Activated naive CD8-positive, alpha-beta T cell treated with anti-CD3 and anti-CD28 coated beads, Interleukin-2, amount 50 U/mL, for 24 hours (primary cell): Measurements from ENCODE around the gene SMIM24.
"Not testable (repeated sequence)": the region's sequence is repeated elsewhere in the genome, so short reads cannot be mapped to it uniquely, and the experiment has no call there.

Experiments used
- ATAC-seq: fragments of 150-1000 bp; cut with Tn5 transposase; one replicate; pipeline ENCODE4 v1.10.0; 2021
- DNase-seq: peaks from one replicate; pipeline ENCODE4 v3.0.0; 2021
- H3K27ac Mint-ChIP-seq: one replicate; pipeline ENCODE4 v1.8.0; 2021; ENCODE audit warnings: mild to moderate bottlenecking, mixed read lengths
- H3K27me3 Mint-ChIP-seq: one replicate; pipeline ENCODE4 v1.8.0; 2021; ENCODE audit warnings: mixed read lengths
- H3K36me3 Mint-ChIP-seq: one replicate; pipeline ENCODE4 v1.8.0; 2021; ENCODE audit warnings: low read depth, mixed read lengths
- H3K4me1 Mint-ChIP-seq: one replicate; pipeline ENCODE4 v1.8.0; 2021; ENCODE audit warnings: mixed read lengths
- H3K4me3 Mint-ChIP-seq: one replicate; pipeline ENCODE4 v1.8.0; 2021; ENCODE audit warnings: mild to moderate bottlenecking, moderate library complexity, mixed read lengths
- H3K9me3 Mint-ChIP-seq: one replicate; pipeline ENCODE4 v1.8.0; 2021; ENCODE audit warnings: mixed read lengths

SMIM24 gene

DNA sequence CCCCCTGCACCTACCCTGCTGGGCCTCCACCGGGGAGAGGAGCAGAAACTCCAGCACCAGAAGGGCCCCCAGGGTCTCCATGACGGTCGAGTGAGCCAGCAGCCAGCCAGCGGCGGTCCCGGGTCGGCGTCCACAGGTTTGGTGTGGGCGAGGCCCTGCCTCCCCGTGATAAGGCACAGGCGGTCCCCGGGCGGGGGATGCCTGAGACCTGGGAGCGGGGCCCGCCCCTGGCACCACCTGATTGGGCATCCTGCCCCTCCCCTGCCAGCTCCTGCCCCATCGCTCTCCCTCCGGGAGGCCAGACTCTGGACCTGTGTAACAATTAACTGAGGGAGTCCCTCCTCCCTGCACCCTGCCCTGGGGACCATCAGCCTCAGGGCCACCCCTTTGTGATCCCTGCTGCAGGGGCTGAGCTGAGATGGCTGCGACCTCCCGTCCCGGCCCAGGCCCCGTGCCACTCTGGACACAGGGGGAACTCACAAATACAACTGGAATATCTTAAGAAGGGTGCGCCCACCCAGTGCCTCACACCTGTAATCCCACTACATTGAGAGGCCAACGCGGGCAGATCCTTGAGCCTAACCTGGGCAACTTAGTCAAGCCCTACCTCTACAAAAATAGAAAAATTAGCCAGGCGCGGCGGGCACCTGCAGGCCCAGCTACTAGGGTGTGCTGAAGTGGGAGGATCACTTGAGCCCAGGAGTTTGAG, at the start of gene SMIM24:
TSS of gene SMIM24 (minus strand) at position 143 of the 709 bp plus-strand sequence. CDS start at position 81, 62 bp downstream.
- Mint-ChIP-seq H3K27me3 (no peaks in the 10 kb centered on the region), H3K4me3 (no peak within 1 kb of the TSS), H3K36me3 (no peaks in the 10 kb centered on the region), H3K4me1 (peaks cover 8% of the 10 kb centered on the region), H3K9me3 (no peaks in the 10 kb centered on the region), H3K27ac (no peak within 1 kb of the TSS)
- no peak for ATAC-seq
- DNase-seq: no peak

GRCh38 chr19:3529299-3529698, 49.0 kb upstream of the SMIM24 start:
- not testable (repeated sequence) for H3K27ac Mint-ChIP-seq, H3K4me3 Mint-ChIP-seq, ATAC-seq, DNase-seq, H3K27me3 Mint-ChIP-seq, H3K9me3 Mint-ChIP-seq, H3K4me1 Mint-ChIP-seq, H3K36me3 Mint-ChIP-seq

DNA sequence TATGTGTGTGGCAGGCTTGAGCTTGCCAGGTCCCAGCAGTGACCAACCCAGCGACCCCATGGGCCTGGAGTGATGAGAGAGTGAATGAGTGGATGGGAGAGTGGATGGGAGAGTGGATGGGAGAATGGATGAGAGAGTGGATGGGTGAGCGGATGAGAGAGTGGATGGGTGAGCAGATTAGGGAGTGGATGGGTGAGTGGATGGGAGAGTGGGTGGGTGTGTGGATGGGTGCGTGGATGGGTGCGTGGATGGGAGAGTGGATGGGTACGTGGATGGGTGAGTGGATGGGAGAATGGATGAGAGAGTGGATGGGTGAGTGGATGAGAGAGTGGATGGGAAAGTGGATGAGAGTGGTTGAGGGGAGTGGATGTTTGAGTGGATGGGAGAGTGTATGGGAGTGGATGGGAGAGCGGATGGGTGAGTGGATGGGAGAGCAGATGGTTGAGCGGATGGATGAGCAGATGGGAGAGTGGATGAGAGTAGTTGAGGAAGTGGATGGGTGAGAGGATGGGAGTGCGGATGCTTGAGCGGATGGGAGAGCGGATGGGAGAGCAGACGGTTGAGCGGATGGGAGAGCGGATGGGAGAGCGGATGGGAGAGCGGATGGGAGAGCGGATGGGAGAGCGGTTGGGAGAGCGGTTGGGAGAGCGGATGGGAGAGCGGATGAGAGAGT, 48.4 kb upstream of the SMIM24 start:
- ATAC-seq (no peak), DNase-seq (no peak)
- no peak overlapping the region for H3K27ac Mint-ChIP-seq
- no peaks in the 10 kb centered on the region for H3K27me3 Mint-ChIP-seq
- H3K4me1 Mint-ChIP-seq: no peaks in the 10 kb centered on the region
- no peak overlapping the region for H3K4me3 Mint-ChIP-seq
- H3K9me3 Mint-ChIP-seq: no peaks in the 10 kb centered on the region
- H3K36me3 Mint-ChIP-seq: peaks cover 9% of the 10 kb centered on the region

GRCh38 chr19:3528080-3528479, 47.8 kb upstream of the SMIM24 start:
- no peak for ATAC-seq
- no peaks in the 10 kb centered on the region for H3K27me3 Mint-ChIP-seq
- no peak overlapping the region for H3K4me3 Mint-ChIP-seq
- H3K36me3 Mint-ChIP-seq: peaks cover 8% of the 10 kb centered on the region
- DNase-seq: no peak
- no peak overlapping the region for H3K27ac Mint-ChIP-seq
- H3K9me3 Mint-ChIP-seq: no peaks in the 10 kb centered on the region
- H3K4me1 Mint-ChIP-seq: no peaks in the 10 kb centered on the region

- ATAC-seq: no peak
- Mint-ChIP-seq H3K27ac (no peak overlapping the region), H3K9me3 (no peaks in the 10 kb centered on the region), H3K27me3 (no peaks in the 10 kb centered on the region), H3K4me1 (no peaks in the 10 kb centered on the region), H3K36me3 (peaks cover 8% of the 10 kb centered on the region), H3K4me3 (no peak overlapping the region)
- DNase-seq: no peak
Measured at GRCh38 chr19:3527238-3527910, 47.0 kb upstream of the SMIM24 start.

GRCh38 chr19:3526507-3527237, 46.3 kb upstream of the SMIM24 start:
- ATAC-seq: no peak
- no peaks in the 10 kb centered on the region for H3K9me3 Mint-ChIP-seq

GRCh38 chr19:3524904-3525451, 44.7 kb upstream of the SMIM24 start:
- H3K4me3 Mint-ChIP-seq: no peak overlapping the region
- no peaks in the 10 kb centered on the region for H3K9me3 Mint-ChIP-seq
- DNase-seq: no peak
- H3K27me3 Mint-ChIP-seq: no peaks in the 10 kb centered on the region
- H3K36me3 Mint-ChIP-seq: peaks cover 6% of the 10 kb centered on the region
- H3K27ac Mint-ChIP-seq: no peak overlapping the region
- H3K4me1 Mint-ChIP-seq: peaks cover 2% of the 10 kb centered on the region
- ATAC-seq: no peak

More at GRCh38 chr19:3526507-3527237, 46.3 kb upstream of the SMIM24 start:
- Mint-ChIP-seq H3K27ac (no peak overlapping the region), H3K4me1 (no peaks in the 10 kb centered on the region), H3K36me3 (peaks cover 8% of the 10 kb centered on the region), H3K4me3 (no peak overlapping the region), H3K27me3 (no peaks in the 10 kb centered on the region)
- DNase-seq: no peak

- DNase-seq: no peak
- no peak for ATAC-seq
- peaks cover 2% of the 10 kb centered on the region for H3K4me1 Mint-ChIP-seq
- no peak overlapping the region for H3K27ac Mint-ChIP-seq
- H3K27me3 Mint-ChIP-seq: no peaks in the 10 kb centered on the region
- no peaks in the 10 kb centered on the region for H3K9me3 Mint-ChIP-seq
- H3K36me3 Mint-ChIP-seq: peaks cover 6% of the 10 kb centered on the region
- no peak overlapping the region for H3K4me3 Mint-ChIP-seq
Measured at GRCh38 chr19:3524078-3524842, 43.9 kb upstream of the SMIM24 start.

- H3K27ac Mint-ChIP-seq: no peak overlapping the region
- DNase-seq (no peak), ATAC-seq (no peak)
- H3K9me3 Mint-ChIP-seq: no peaks in the 10 kb centered on the region
- no peak overlapping the region for H3K4me3 Mint-ChIP-seq
- peaks cover 6% of the 10 kb centered on the region for H3K36me3 Mint-ChIP-seq
- peaks cover 5% of the 10 kb centered on the region for H3K4me1 Mint-ChIP-seq
- H3K27me3 Mint-ChIP-seq: no peaks in the 10 kb centered on the region
Measured at GRCh38 chr19:3523361-3524077, 43.2 kb upstream of the SMIM24 start.

DNA sequence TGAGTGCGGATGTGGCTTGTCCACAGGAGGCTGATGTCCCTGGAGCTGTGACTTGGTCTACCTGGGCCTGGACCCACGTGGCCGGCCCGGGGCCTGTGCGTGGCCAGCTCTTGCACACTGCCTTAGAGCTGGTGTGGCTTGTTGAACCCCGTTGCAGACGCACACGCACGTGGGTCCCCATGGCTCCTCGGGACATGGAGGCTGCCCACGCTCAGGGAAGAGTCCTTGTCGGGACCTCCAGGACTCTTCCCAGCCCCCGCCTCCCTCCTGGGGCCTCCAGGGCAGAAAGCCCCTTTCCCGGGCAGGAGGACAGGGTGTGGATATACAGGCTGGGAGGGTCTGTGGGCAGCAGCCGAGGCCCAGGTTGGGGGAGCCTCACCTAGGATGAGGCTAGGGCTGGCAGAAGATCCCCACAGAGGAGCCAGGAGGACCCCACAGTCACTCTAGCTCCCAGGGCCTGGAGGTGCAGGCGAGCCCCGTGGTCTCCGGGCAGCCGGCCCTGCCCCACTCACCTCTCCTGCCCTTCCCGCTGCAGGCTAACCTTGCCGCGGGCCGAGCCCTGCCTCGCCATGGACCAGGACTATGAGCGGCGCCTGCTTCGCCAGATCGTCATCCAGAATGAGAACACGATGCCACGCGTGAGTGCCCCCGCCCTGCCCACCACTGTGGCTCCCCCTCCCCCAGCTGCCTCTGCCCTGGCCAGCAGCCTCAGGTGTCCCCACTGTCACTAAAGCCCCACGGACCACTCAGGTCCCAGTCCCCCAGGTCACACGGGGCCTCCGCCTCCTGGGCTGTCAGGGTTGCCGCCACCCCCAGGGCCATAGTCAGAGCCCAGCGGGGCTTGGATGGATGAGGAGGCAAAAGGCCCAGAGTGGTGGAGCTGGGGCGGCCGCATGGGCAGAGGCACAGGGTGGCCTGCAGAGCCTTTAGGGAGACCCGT, 42.4 kb upstream of the SMIM24 start:
- H3K27me3 Mint-ChIP-seq: no peaks in the 10 kb centered on the region

DNA sequence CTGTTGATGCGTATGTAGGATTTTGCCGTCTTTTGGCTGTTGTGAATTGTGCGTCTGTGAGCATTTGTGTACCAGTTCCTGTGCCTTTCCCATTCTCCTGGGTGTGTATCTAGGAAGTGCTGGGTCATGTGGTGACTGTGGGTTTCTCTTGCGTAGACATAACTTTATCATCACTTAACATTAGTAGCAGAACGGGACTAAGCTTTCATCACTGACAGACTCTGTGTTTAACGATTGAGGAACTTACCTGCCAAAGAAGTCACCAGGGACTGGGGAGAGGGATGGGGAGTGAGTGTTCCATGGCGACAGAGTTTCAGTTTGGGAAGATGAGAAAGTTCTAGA, 40.8 kb upstream of the SMIM24 start:
- DNase-seq (no peak), ATAC-seq (no peak)
- no peak overlapping the region for H3K27ac Mint-ChIP-seq
- H3K9me3 Mint-ChIP-seq: no peaks in the 10 kb centered on the region
- peaks cover 3% of the 10 kb centered on the region for H3K36me3 Mint-ChIP-seq
- peaks cover 23% of the 10 kb centered on the region for H3K4me1 Mint-ChIP-seq
- H3K27me3 Mint-ChIP-seq: no peaks in the 10 kb centered on the region
- no peak overlapping the region for H3K4me3 Mint-ChIP-seq

More for the DNA sequence above, 42.4 kb upstream of the SMIM24 start:
- no peak for ATAC-seq
- DNase-seq: no peak
- Mint-ChIP-seq H3K27ac (no peak overlapping the region), H3K9me3 (no peaks in the 10 kb centered on the region), H3K4me3 (no peak overlapping the region), H3K4me1 (peaks cover 12% of the 10 kb centered on the region), H3K36me3 (peaks cover 6% of the 10 kb centered on the region)

GRCh38 chr19:3520166-3521103, 40.1 kb upstream of the SMIM24 start:
- Mint-ChIP-seq H3K4me1 (peaks cover 28% of the 10 kb centered on the region), H3K4me3 (no peak overlapping the region), H3K27ac (no peak overlapping the region), H3K9me3 (no peaks in the 10 kb centered on the region), H3K27me3 (no peaks in the 10 kb centered on the region), H3K36me3 (peaks cover 3% of the 10 kb centered on the region)
- DNase-seq (no peak), ATAC-seq (no peak)
